GM23338 (cell line): ENCODE measurements around the gene UBXN11.

ENCODE experiments used
- POLR2AphosphoS5 ChIP-seq: IDR thresholded peaks from 2 replicates; pipeline ENCODE4 v1.6.1; 2016; ENCODE audit warnings: antibody characterized with exemption, low read depth
- STAT1 ChIP-seq: IDR thresholded peaks from one replicate; pipeline ENCODE4 v1.6.1; 2016; ENCODE audit warnings: antibody characterized with exemption; ENCODE audit not compliant: unreplicated experiment
- TF ChIP-seq, protein P1 (sequence below), 2 experiments: fragments of 200-600 bp in 1 of 2; sonication (generic) in 1 of 2; conservative IDR thresholded peaks; 2 replicates each; pipeline versions ENCODE4 v1.5.1 to v1.6.1; 2016 to 2017; ENCODE audit warnings: antibody characterized with exemption in 2 of 2, low read depth in 2 of 2, mild to moderate bottlenecking in 2 of 2, moderate library complexity in 1 of 2

DNA sequence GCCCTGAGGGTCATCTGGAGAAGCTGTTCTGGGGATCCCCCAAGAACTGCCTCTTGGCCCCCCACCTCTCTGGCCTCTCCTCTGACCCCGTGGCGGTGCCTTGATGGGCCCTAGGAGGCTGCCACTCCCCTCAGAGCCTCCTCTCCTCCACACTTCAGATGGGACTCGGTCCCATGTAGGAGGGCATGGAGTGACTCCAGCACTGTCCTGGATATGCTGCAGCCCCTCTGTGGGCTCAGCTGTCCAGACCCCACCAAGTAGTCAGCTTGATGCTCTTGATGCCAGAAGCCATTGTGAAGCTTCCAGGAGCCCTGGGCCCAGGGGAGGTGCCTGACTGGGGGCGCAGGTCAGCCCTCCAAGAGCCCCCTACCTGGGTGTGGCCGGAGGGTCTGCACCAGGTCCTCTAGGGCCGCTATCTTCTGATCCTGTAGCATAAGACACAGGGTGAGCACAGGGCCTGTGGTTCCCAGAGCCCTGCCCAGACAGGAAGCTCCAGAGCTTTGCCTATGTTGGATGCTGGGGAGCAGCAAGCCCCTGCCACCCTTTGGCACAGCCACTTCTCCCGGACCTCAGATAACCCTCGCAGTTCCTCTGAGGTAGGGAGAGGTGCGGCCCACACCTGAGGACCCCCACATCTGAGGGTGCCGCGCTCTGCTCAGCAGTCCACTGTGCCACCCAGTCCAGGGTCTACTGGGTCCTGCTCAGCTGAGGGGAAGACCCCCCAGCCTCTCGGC is 9.2 kb downstream of the UBXN11 start:
- TF ChIP-seq, protein P1, sequence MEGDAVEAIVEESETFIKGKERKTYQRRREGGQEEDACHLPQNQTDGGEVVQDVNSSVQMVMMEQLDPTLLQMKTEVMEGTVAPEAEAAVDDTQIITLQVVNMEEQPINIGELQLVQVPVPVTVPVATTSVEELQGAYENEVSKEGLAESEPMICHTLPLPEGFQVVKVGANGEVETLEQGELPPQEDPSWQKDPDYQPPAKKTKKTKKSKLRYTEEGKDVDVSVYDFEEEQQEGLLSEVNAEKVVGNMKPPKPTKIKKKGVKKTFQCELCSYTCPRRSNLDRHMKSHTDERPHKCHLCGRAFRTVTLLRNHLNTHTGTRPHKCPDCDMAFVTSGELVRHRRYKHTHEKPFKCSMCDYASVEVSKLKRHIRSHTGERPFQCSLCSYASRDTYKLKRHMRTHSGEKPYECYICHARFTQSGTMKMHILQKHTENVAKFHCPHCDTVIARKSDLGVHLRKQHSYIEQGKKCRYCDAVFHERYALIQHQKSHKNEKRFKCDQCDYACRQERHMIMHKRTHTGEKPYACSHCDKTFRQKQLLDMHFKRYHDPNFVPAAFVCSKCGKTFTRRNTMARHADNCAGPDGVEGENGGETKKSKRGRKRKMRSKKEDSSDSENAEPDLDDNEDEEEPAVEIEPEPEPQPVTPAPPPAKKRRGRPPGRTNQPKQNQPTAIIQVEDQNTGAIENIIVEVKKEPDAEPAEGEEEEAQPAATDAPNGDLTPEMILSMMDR (conservative IDR thresholded peaks at IDR 0.05; ENCODE audit: low read depth in 2 of 2), result no peak
- no peak for TF ChIP-seq POLR2AphosphoS5
- TF ChIP-seq STAT1, result no peak
